ENCODE data around the gene DCST2. TPM values are rescaled to one million over a fixed set of nuclear protein-coding genes. Genes with fewer than 3 reads are reported as not detected.

DCST2 gene
- total and polyA plus RNA-seq, 9 of the 15 experiments (the other 6 are each of a cell fraction or from before 2014, with no cell fraction given), result 0.09 to 0.49 (median 0.11) TPM; not detected in 3

GRCh38 chr1:154995301-154995983 is 38.1 kb downstream of the DCST2 start (continued):
- TF ChIP-seq, protein P1, sequence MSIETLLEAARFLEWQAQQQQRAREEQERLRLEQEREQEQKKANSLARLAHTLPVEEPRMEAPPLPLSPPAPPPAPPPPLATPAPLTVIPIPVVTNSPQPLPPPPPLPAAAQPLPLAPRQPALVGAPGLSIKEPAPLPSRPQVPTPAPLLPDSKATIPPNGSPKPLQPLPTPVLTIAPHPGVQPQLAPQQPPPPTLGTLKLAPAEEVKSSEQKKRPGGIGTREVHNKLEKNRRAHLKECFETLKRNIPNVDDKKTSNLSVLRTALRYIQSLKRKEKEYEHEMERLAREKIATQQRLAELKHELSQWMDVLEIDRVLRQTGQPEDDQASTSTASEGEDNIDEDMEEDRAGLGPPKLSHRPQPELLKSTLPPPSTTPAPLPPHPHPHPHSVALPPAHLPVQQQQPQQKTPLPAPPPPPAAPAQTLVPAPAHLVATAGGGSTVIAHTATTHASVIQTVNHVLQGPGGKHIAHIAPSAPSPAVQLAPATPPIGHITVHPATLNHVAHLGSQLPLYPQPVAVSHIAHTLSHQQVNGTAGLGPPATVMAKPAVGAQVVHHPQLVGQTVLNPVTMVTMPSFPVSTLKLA (conservative IDR thresholded peaks at IDR 0.05), result peak; percentile 15 to 23; a peak in 1 of 4 replicates
- TF ChIP-seq C11orf30 (IDR thresholded peaks at IDR 0.05; ENCODE audit: low read depth) (peak; percentile 87), ZNF318 (IDR thresholded peaks at IDR 0.05; ENCODE audit: borderline replicate concordance in 1 of 2, low read depth in 1 of 2) (0 out of 4 replicates have a peak, but pooled peaks of 1 of the 2 experiments have one; percentile 24), HLTF (IDR thresholded peaks at IDR 0.05) (0 out of 2 replicates have a peak, but pooled peaks have one; percentile 61), MXI1 (IDR thresholded peaks at IDR 0.05; ENCODE audit: low read depth, low read length) (peak; percentile 63; the same call in 1 of the 2 replicates), DPF2 (IDR thresholded peaks at IDR 0.05) (peak; percentile 78), ARID3A (IDR thresholded peaks at IDR 0.05; ENCODE audit: borderline replicate concordance, low read depth, low read length) (peak; percentile 23; the same call in 1 of the 2 replicates), BRD9 (IDR thresholded peaks at IDR 0.05; ENCODE audit: low read depth, partially characterized antibody) (peak; percentile 56), NEUROD1 (IDR thresholded peaks at IDR 0.05; ENCODE audit: borderline replicate concordance, low read depth, low read length, partially characterized antibody) (peak; percentile 72), SMARCE1 (IDR thresholded peaks at IDR 0.05) (peak; percentile 49; the same call in 1 of the 2 replicates)

Measured in K562 (cell line).